ENCODE measurements around the gene NNT. TPM values are rescaled to one million over a fixed set of nuclear protein-coding genes. Genes with fewer than 3 reads are reported as not detected.
A peak's percentile ranks its signal among the peaks of the same experiment; 100 is the strongest.
"Not testable (repeated sequence)": the region's sequence is repeated elsewhere in the genome, so short reads cannot be mapped to it uniquely, and the experiment has no call there.

Gene NNT
- 100 to 1,000 TPM; 124 to 128 (median 126) TPM for polyA plus RNA-seq (ENCODE audit: insufficient read length in 3 of 3)

DNA sequence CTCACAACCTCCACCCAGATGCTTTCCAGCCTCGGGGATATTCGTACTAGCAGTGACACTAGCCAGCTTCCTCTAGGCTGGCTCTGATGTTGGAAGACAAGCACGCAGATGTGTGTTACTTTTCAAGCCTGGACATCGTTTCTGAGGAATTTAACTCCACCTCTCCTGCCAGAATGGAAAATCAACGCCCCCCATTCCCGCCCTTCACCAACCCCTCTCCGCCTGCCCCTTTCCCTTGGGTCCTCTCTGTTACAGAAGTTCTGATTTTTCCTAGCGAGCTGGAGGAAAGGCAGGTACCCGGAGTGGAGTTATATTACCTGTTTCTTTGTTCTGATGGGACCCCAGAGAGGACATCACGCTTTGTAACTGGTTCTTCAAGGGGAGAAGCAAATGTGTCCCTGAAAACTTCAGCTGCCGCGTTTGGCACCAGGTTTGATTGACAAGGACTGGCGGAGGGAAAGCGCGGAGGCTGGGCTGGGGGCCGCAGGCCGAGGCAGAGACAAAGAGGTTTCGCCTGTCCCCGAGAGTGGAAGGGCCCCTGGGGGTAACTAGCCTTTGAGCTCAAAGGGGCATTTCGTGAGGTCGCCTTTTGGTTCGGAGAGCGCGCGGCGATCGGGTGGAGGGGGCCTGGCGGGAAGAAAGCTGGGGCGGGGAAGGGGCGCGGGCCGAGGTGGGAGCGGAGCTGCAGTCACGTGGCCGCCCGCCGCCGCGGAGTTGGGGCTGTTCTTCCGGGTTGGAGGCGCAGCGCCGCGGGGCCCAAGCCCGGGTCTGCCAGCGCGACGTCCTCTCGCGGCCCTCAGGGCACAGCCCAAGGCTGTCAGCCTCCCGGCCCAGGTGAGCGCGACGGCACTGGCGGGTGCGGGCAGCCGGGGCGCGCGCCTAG lies at the start of gene NNT:
TSS of gene NNT (plus strand) at position 720 of the 883 bp plus-strand sequence. CDS start 6,016 bp downstream, outside the sequence.
- DNase-seq (ENCODE audit: low read depth in 3 of 3, low spot score in 2 of 3): peak; percentile 54 to 58 (median 58)

DNA sequence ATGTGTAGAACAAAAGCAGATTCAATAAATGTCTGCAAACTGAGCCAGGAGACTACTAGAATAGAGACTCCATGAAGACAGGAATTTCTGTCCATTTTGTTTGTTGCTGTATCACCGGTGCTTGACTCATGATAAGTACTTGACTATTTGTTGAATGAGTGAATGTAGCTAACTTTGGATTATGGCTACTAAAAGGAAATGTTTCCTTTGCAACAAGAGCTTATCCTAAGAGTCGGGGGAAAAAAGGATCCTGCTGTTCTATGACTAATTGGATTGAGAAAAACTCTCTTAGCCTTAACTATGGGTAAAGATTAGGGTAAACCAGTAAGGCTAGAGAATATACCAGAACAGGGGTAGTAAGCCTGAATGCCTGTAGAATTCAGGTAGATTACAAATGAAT lies 49.6 kb upstream of the NNT start:
- DNase-seq (ENCODE audit: low read depth in 3 of 3, low spot score in 2 of 3): no peak

GRCh38 chr5:43554497-43554896 lies 48.5 kb upstream of the NNT start:
- no peak for DNase-seq (ENCODE audit: low read depth in 3 of 3, low spot score in 2 of 3)

DNA sequence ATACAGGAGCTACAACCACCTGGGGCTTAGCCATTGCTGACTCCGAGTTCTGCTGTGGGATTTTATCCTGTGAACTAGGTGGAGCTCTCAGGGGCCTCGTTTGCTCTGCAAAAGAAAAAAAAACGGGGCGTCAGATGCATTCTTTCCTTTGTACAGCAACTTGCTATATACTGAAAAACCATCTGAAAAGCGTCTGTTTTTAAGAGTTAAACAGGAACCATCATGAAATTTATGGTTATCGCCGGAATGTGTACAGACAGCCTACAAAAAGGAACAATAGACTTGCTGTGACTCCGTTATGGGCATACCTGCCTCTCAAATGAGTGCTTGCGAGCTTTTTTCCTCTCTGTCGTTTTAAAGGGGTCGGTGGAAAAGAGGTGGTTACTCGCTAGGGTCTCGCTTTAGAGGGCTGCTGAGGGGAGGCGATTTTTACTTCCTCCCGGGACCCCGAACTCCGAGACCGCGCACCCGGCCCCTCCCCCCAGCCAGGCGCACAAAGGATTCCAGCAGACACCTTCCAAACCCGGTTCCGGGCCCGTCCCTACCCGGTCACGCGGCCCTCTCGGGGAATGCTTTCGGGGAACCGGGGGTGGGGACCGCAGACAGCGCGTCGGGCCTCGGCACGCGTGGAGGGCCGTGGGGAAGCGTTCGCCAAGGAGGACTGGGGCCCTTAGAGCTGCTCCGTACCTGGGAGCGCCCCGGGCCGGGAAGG lies 46.9 kb upstream of the NNT start:
- peak; percentile 42 to 62 (median 52) for DNase-seq (ENCODE audit: low read depth in 3 of 3, low spot score in 2 of 3)

DNA sequence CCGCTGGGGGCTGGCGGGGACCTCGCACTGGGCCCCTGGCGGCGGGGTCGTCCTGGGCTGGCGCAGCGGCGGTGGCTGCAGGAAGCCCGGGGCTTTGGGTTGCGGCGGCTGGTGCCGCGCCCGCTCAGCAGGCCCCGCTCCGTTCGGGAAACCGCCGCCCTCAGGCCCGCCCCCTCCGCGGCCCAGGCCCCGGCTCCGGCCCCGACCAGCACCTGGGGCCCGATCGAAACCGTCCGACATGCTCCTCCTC lies 46.4 kb upstream of the NNT start:
- not testable (repeated sequence) for DNase-seq (ENCODE audit: low read depth in 3 of 3, low spot score in 2 of 3)

DNA sequence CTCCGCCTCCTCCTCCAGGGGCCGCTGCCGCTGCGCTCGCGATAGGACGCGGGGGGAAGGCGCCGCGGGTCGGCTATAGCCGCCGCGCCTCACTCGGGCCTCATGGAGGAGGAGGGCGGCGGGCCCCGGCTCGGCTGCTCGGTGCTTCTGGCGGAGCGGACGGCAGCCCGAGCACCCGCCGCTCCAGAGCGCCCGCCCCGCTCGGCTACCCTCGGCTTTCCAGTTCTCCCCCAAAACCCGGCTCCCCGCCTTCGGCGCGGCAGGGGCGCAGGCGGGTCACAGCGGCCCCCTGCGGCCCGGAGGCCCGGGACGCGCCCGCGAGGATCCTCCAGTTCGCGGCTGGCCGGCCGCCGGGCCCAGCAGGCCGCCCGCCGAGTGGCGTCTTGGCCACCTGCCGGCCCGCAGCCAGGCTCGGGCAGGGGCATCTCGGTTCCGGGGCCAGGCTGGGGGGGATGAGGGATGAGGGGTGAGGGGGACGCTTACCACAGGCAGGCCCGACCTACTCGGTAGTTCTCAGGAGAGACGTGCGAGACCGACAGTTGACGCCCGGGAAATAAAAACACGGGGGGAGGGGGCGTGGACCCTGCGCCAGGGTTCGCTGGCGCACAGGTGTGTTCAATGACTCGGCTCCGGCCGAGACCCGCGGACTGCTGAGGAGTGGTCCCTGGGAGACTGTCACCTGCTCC lies 46.0 kb upstream of the NNT start, which contains the start of gene PAIP1:
TSS of gene PAIP1 (minus strand) at position 221 of the 686 bp plus-strand sequence. CDS start 231 bp downstream, outside the sequence.
- peak; percentile 43 to 73 (median 73) for DNase-seq (ENCODE audit: low read depth in 3 of 3, low spot score in 2 of 3)

GRCh38 chr5:43560128-43560527 lies 42.9 kb upstream of the NNT start:
- no peak for DNase-seq (ENCODE audit: low read depth in 3 of 3, low spot score in 2 of 3)

DNA sequence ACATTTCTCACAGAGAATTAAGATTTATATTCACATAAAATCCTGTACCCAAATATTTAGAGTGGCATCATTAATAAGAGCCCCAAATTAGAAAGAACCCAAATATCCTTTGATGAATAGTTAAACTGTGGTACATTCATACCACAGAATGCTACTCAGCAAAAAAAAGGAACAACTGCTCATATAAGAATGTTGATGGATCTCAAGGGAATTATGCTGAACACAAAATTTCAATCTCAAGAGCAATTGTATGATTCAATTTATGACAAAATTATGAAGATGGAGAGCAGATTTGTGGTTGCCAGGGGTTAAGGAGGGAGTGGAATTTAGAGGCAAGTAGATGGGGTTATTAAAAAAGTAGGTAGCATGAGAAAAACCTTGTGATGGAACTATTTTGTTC lies 41.6 kb upstream of the NNT start:
- no peak for DNase-seq (ENCODE audit: low read depth in 3 of 3, low spot score in 2 of 3)

DNA sequence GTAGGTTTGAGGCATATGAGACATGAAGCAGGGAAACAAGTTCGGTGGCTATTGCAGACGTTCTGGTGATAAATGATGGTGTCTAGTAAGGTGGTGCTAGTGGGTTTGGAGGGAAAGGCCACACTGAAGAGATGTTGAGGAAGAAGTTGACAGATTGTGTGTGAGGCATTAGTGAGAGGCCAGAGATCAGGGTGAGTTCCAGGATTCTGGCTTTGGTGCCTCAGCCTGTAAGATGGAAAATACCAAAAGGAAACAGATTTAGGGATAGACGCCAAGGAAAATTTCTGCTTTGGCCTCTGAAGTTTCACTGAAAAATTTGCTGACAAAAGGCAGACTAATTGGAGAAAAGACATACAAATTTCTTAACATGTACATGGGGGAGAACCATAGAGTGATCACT lies 39.7 kb upstream of the NNT start:
- no peak for DNase-seq (ENCODE audit: low read depth in 3 of 3, low spot score in 2 of 3)

DNA sequence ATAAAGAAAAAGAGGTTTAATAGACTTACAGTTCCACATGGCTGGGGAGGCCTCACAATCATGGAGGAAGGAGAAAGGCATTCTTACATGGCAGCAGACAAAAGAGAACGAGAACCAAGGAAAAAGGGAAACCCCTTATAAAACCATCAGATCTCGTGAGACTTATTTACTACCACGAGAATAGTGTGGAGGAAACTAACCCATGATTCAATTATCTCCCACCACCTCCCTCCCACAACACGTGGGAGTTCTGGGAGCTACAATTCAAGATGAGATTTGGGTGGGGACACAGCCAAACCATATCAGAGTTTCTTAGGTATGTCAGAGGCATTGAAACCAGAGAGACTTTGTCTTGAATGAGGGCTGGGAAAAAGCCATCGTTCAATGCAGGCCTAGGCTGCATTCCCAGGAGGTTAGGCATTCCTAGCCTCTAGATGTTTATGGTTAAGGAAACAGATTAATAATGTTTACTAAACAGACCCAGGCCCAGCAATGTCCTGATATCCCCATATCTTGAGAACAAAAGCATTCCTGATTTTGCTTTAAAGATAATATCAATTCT lies 38.6 kb upstream of the NNT start:
- DNase-seq (ENCODE audit: low read depth in 3 of 3, low spot score in 2 of 3): no peak

GRCh38 chr5:43565043-43565442 lies 37.9 kb upstream of the NNT start:
- DNase-seq (ENCODE audit: low read depth in 3 of 3, low spot score in 2 of 3): no peak

GRCh38 chr5:43567967-43568366 lies 35.0 kb upstream of the NNT start:
- DNase-seq (ENCODE audit: low read depth in 3 of 3, low spot score in 2 of 3): no peak

- DNase-seq (ENCODE audit: low read depth in 3 of 3, low spot score in 2 of 3): no peak
Observed at GRCh38 chr5:43569236-43569746, 33.7 kb upstream of the NNT start.

- DNase-seq (ENCODE audit: low read depth in 3 of 3, low spot score in 2 of 3): no peak
Observed at GRCh38 chr5:43570450-43571158, 32.4 kb upstream of the NNT start.

DNA sequence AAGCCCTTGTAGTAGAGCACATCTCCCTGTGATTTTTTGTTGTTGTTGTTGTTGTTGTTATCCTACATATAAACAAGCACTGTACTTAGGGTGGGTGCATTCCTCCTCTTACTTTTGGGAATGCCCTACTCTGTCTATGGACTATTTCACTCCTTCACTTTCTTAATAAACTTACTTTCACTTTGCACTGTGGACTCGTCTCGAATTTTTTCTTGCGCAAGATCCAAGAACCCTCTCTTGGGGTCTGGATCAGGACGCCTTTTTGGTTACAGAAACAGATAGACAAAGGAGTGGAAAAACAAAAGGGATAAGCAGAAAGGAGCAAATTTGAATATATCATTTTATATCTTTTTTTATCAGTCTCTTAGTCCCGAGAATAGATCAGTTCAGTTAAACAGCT lies 31.7 kb upstream of the NNT start:
- no peak for DNase-seq (ENCODE audit: low read depth in 3 of 3, low spot score in 2 of 3)

DNA sequence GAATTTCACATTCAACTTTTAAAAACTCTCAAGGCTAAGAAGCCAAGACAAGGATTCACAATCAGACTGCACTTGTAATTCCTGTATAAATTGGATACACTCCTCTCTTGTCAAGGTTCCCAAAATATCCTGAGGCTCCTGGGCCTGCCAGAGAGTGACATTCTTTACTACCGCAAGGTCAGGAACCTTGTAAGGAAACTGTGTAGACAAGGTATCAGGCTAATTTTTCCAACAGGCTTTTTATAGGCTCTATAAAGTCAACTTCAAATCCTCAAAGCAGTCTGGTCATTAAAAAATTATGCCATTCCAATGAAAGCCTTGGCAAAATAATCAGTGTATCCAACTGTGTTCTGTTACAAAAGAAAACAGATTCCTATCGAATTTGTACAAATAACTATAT lies 30.6 kb upstream of the NNT start:
- no peak for DNase-seq (ENCODE audit: low read depth in 3 of 3, low spot score in 2 of 3)

- no peak for DNase-seq (ENCODE audit: low read depth in 3 of 3, low spot score in 2 of 3)
Observed at GRCh38 chr5:43573058-43573457, 29.9 kb upstream of the NNT start.

GRCh38 chr5:43580402-43581210 lies 22.4 kb upstream of the NNT start:
- DNase-seq (ENCODE audit: low read depth in 3 of 3, low spot score in 2 of 3): not testable (repeated sequence)

GRCh38 chr5:43581398-43581797 lies 21.6 kb upstream of the NNT start:
- no peak for DNase-seq (ENCODE audit: low read depth in 3 of 3, low spot score in 2 of 3)
